Stimulated activated naive B cell treated with anti-CD40 and anti-IgM and Interleukin-4, amounts not matched to agents 10 μg/mL and 1 μg/mL and 100 μg/mL, for 72 hours (primary cell): ENCODE results near the gene HOXA4.
A peak's percentile ranks its signal among the peaks of the same experiment; 100 is the strongest.

Experiments
- ATAC-seq, 2 donors: fragments of 150-1000 bp; cut with Tn5 transposase; replicated peaks; 2 replicates each; pipeline ENCODE4 v1.10.0; 2021; ENCODE audit warnings: moderate library complexity in 1 of 2
- DNase-seq: peaks from one replicate; pipeline ENCODE4 v3.0.0; 2021
- H3K27ac Mint-ChIP-seq: one replicate; pipeline ENCODE4 v1.8.0; 2022; ENCODE audit warnings: mild to moderate bottlenecking, mixed read lengths
- H3K27me3 Mint-ChIP-seq, 2 donors: one replicate each; pipeline ENCODE4 v1.8.0; 2022; ENCODE audit warnings: mixed read lengths in 2 of 2
- H3K36me3 Mint-ChIP-seq, 2 donors: one replicate each; pipeline ENCODE4 v1.8.0; 2022; ENCODE audit warnings: mixed read lengths in 2 of 2, mild to moderate bottlenecking in 1 of 2
- H3K4me1 Mint-ChIP-seq, 2 donors: one replicate each; pipeline ENCODE4 v1.8.0; 2022; ENCODE audit warnings: mixed read lengths in 2 of 2, mild to moderate bottlenecking in 1 of 2
- H3K4me3 Mint-ChIP-seq, 2 donors: one replicate each; pipeline ENCODE4 v1.8.0; 2022; ENCODE audit warnings: mild to moderate bottlenecking in 2 of 2, mixed read lengths in 2 of 2, moderate library complexity in 1 of 2
- H3K9me3 Mint-ChIP-seq, 2 donors: one replicate each; pipeline ENCODE4 v1.8.0; 2022; ENCODE audit warnings: mixed read lengths in 2 of 2, mild to moderate bottlenecking in 1 of 2

HOXA4 gene

DNA sequence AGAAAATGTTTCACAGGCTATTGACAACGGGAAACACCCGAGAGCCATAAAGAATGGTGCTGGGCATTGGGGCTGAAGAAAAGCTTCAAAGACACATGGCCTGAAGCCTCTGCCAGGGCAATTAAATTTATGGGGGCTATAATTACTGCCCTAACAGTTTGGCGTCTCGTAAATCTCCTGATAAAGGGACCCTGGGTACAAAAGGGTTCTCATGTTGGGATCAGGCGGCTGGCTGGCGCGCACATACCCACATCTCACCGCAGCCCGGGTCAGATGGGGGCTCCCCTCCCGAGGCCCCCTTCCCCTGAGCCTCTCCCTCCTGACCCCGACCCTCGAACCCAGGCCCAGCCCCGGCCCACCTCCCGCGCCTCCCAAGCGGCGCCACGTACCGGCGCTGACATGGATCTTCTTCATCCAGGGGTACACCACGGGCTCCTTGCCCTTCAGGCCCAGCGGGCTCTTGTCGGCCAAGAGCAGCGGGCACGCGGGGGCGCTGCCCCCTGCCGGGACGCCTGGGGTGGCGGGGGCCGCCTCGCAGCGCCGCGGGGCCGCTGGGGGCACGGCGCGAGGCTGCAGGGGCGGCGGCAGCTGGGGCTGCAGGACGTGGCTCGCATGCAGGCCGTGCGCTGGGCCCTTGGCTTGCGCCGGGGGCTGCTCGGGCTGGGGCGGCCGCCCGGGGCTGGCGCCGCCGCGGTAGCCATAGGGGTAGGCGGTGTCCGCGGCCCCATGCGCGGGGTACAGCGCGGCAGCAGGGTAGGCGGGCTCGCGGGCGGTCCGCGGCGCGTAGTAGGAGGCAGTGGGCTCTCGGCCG is 623 bp downstream of the HOXA4 start:
- peaks cover 0 to 4% of the 10 kb centered on the region in 2 donors for H3K9me3 Mint-ChIP-seq
- no peak overlapping the region for H3K4me3 Mint-ChIP-seq
- ATAC-seq (peak; percentile 18 to 21), DNase-seq (no peak)
- H3K4me1 Mint-ChIP-seq = peaks cover 0 to 4% of the 10 kb centered on the region in 2 donors
- H3K27me3 Mint-ChIP-seq = peaks cover 61 to 66% of the 10 kb centered on the region in 2 donors
- H3K36me3 Mint-ChIP-seq = peaks cover 2 to 4% of the 10 kb centered on the region in 2 donors
- no peak overlapping the region for H3K27ac Mint-ChIP-seq

GRCh38 chr7:27128776-27129728 is 1.5 kb downstream of the HOXA4 start:
- Mint-ChIP-seq H3K27ac (no peak overlapping the region), H3K4me1 (peaks cover 0 to under 1% of the 10 kb centered on the region in 2 donors), H3K36me3 (peaks cover 2 to 4% of the 10 kb centered on the region in 2 donors), H3K27me3 (peaks cover 60 to 66% of the 10 kb centered on the region in 2 donors), H3K4me3 (peak overlapping the region in 1 of 2 donors; percentile 22), H3K9me3 (peaks cover 0 to 4% of the 10 kb centered on the region in 2 donors)
- no peak for ATAC-seq
- DNase-seq = no peak

- Mint-ChIP-seq H3K27ac (no peak overlapping the region), H3K4me1 (no peaks in the 10 kb centered on the region), H3K4me3 (no peak overlapping the region), H3K36me3 (peaks cover 2 to 4% of the 10 kb centered on the region in 2 donors), H3K9me3 (peaks cover 0 to 4% of the 10 kb centered on the region in 2 donors), H3K27me3 (peaks cover 51 to 62% of the 10 kb centered on the region in 2 donors)
- no peak for DNase-seq
- ATAC-seq = no peak
Measured at GRCh38 chr7:27128034-27128433, 2.5 kb downstream of the HOXA4 start.

DNA sequence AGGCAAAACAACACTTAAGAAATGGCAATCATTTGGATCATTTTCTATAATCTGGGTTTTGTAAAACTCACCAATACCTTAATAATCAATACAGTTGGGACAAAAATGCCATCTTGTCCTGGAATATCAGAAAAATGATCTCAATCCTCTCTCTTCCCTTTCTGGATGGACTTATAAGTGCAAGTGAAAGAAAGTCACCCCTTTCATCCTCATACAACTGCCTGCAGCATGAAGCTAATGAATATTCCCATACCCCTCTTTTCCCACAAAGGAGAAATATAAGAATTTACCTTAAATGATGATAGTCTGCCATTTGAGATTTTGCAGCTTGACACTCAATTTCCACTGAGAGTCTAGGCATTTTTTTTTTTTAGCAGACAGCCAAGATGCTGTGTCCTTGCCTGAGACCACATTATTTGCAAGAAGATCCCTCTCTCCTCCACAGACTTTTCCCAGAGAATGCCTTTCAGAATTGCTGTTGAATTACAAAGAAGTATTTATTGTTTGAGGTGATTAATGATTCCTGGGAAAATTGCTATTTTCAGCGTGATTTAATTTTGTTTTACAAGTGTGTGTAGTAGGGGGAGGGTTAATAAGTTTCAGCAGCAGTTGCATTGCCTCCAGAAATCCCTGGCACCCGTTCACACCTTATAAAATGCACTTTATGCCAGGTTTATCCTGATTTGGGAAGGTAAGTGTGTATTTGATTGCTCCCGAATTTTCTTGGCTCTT is 3.8 kb downstream of the HOXA4 start:
- peaks cover 2 to 4% of the 10 kb centered on the region in 2 donors for H3K36me3 Mint-ChIP-seq
- no peaks in the 10 kb centered on the region for H3K4me1 Mint-ChIP-seq
- no peak overlapping the region for H3K4me3 Mint-ChIP-seq
- peaks cover 0 to 4% of the 10 kb centered on the region in 2 donors for H3K9me3 Mint-ChIP-seq
- no peak for DNase-seq
- H3K27ac Mint-ChIP-seq = no peak overlapping the region
- ATAC-seq = no peak
- peaks cover 50 to 56% of the 10 kb centered on the region in 2 donors for H3K27me3 Mint-ChIP-seq

DNA sequence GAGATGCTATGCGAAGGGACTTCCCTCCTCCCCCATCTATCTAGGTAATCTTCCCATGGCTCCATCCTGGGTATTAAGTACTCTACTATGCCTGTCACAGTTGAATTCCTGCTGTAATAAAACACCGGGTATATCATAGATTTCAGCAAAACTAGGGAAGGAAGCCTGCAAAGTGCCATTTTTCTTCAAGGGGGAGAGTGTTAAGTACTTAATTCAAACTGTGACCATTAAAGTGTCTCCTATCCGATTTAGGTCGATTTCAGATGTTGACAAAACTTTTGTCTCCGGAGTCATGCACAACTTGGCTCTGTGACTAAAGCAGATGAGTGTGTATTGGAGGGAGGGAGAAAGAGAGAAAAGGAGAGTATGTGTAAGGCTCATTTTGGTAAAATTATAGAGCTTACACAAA is 4.6 kb downstream of the HOXA4 start:
- Mint-ChIP-seq H3K27ac (no peak overlapping the region), H3K9me3 (peaks cover 0 to 4% of the 10 kb centered on the region in 2 donors), H3K4me3 (no peak overlapping the region), H3K27me3 (peaks cover 48 to 50% of the 10 kb centered on the region in 2 donors), H3K4me1 (no peaks in the 10 kb centered on the region), H3K36me3 (peaks cover 2 to 4% of the 10 kb centered on the region in 2 donors)
- no peak for ATAC-seq
- no peak for DNase-seq

GRCh38 chr7:27124902-27125689 is 5.5 kb downstream of the HOXA4 start:
- no peak for DNase-seq
- H3K4me3 Mint-ChIP-seq = no peak overlapping the region
- no peak overlapping the region for H3K27ac Mint-ChIP-seq
- H3K27me3 Mint-ChIP-seq = peaks cover 48 to 50% of the 10 kb centered on the region in 2 donors
- no peaks in the 10 kb centered on the region for H3K4me1 Mint-ChIP-seq
- peaks cover 0 to 4% of the 10 kb centered on the region in 2 donors for H3K9me3 Mint-ChIP-seq
- H3K36me3 Mint-ChIP-seq = peaks cover 2 to 4% of the 10 kb centered on the region in 2 donors
- no peak for ATAC-seq

GRCh38 chr7:27124096-27124901 is 6.3 kb downstream of the HOXA4 start:
- Mint-ChIP-seq H3K4me3 (no peak overlapping the region), H3K36me3 (peaks cover 2 to 4% of the 10 kb centered on the region in 2 donors), H3K9me3 (peaks cover 0 to 4% of the 10 kb centered on the region in 2 donors), H3K4me1 (no peaks in the 10 kb centered on the region), H3K27ac (no peak overlapping the region), H3K27me3 (peaks cover 44 to 47% of the 10 kb centered on the region in 2 donors)
- DNase-seq (no peak), ATAC-seq (no peak)

- DNase-seq (no peak), ATAC-seq (no peak)
- H3K9me3 Mint-ChIP-seq = no peaks in the 10 kb centered on the region
- no peak overlapping the region for H3K27ac Mint-ChIP-seq
- peaks cover 36 to 40% of the 10 kb centered on the region in 2 donors for H3K27me3 Mint-ChIP-seq
- H3K36me3 Mint-ChIP-seq = no peaks in the 10 kb centered on the region
- H3K4me1 Mint-ChIP-seq = no peaks in the 10 kb centered on the region
- no peak overlapping the region for H3K4me3 Mint-ChIP-seq
Measured at GRCh38 chr7:27123477-27124053, 7.0 kb downstream of the HOXA4 start.

DNA sequence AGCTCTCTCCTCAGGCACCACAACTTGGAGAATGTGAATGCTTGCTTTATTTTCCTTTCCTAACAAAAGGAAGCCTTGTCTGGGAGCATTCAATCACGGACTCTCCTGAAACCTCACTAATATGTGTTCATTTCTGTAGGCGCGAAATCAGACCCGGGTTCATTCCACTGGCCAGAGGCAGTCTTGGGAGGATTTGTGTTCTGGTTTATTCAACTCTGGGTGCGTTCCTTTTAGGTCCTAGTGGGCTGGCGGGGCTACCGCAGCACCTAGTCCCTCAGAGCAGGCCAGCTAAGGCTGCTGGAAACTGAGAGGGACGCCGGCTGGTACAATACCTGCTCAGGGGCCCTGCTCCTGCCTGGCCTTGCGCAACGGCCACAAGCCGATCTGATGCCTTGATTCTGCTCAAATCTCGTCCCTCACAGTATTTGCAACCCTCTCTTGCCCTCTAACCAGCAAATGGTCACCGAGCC is 7.5 kb downstream of the HOXA4 start:
- ATAC-seq (no peak), DNase-seq (no peak)
- Mint-ChIP-seq H3K27me3 (peaks cover 34 to 35% of the 10 kb centered on the region in 2 donors), H3K4me3 (no peak overlapping the region), H3K4me1 (no peaks in the 10 kb centered on the region), H3K9me3 (no peaks in the 10 kb centered on the region), H3K36me3 (no peaks in the 10 kb centered on the region), H3K27ac (no peak overlapping the region)

DNA sequence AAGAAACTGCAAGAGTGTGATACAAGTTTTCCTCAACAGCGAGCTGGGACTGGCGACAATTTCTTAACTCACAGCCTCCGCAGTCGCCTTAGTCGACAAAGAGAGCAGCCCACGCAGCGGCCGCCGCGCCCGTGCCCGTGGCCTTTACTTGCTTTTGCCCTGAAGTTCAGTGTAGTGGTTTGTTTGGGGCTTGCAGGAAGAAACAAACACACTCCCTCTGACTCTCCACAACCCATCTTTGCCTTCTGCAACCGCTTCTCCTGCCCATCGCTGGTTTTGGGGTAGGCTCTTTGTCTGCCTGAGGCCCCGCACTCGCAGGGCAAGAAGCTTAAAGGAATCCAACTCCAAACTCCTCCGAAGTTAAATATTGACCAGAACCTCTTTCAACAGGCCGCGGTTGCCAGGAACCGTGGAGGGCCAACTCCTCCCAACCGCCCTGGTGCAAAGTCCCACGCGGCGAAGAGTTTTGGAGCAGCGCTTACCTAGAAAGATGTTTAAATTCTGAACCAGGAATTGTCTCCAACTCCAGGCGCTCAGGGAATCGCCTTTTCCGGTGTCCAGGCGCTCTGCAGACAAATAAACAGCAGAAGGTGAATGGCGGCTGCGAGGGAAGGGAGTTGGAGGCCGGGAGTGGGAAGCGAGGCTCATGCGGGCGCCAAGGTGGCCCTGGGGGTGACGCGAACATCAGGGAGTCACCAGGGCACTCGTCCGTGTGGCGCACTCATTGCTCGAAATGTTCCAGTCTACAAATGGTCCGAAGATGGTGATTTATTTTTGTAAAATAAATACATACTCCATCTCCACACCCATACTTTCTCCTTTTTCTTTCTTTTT is 8.3 kb downstream of the HOXA4 start:
- Mint-ChIP-seq H3K9me3 (no peaks in the 10 kb centered on the region), H3K4me3 (no peak overlapping the region), H3K4me1 (no peaks in the 10 kb centered on the region), H3K27ac (no peak overlapping the region), H3K36me3 (no peaks in the 10 kb centered on the region), H3K27me3 (peaks cover 28 to 29% of the 10 kb centered on the region in 2 donors)
- DNase-seq (no peak), ATAC-seq (no peak)

- H3K9me3 Mint-ChIP-seq = no peaks in the 10 kb centered on the region
- no peak for DNase-seq
- ATAC-seq = no peak
- peaks cover 23 to 31% of the 10 kb centered on the region in 2 donors for H3K27me3 Mint-ChIP-seq
- H3K4me3 Mint-ChIP-seq = no peak overlapping the region
- H3K36me3 Mint-ChIP-seq = no peaks in the 10 kb centered on the region
- no peaks in the 10 kb centered on the region for H3K4me1 Mint-ChIP-seq
- H3K27ac Mint-ChIP-seq = no peak overlapping the region
Measured at GRCh38 chr7:27121684-27122076, 8.9 kb downstream of the HOXA4 start.
